ENCODE data around the gene CLEC12A. TPM values are rescaled to one million over a fixed set of nuclear protein-coding genes. Genes with fewer than 3 reads are reported as not detected.
"Not testable (repeated sequence)": the region's sequence is repeated elsewhere in the genome, so short reads cannot be mapped to it uniquely, and the experiment has no call there.

Gene CLEC12A
- total RNA-seq, 6 experiments from 2014 or later, result not detected

DNA sequence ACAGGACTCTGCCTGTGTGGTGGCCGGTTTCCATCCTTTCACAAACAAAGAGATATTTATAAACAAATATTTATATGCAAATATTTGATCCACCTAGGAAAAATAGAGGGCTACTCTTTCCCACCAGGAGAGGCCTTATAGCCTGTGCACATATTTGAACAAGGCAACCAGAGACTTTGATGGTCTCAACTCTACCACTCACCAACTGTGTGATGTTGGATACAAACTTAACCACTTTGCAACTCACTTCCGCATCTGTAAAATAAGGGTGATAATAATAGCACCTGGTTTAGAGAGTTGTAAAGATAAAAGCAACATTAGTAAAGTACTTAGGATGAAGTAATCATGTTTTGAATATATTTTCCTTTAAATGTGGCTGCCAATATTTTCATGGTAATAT lies 1.5 kb upstream of the CLEC12A start:
- no peak overlapping the region for H3K4me3 Mint-ChIP-seq
- no peak for DNase-seq
- no peak overlapping the region for H3K27ac Mint-ChIP-seq
- TF ChIP-seq, protein P1, sequence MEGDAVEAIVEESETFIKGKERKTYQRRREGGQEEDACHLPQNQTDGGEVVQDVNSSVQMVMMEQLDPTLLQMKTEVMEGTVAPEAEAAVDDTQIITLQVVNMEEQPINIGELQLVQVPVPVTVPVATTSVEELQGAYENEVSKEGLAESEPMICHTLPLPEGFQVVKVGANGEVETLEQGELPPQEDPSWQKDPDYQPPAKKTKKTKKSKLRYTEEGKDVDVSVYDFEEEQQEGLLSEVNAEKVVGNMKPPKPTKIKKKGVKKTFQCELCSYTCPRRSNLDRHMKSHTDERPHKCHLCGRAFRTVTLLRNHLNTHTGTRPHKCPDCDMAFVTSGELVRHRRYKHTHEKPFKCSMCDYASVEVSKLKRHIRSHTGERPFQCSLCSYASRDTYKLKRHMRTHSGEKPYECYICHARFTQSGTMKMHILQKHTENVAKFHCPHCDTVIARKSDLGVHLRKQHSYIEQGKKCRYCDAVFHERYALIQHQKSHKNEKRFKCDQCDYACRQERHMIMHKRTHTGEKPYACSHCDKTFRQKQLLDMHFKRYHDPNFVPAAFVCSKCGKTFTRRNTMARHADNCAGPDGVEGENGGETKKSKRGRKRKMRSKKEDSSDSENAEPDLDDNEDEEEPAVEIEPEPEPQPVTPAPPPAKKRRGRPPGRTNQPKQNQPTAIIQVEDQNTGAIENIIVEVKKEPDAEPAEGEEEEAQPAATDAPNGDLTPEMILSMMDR (IDR thresholded peaks at IDR 0.05), result no peak
- H3K9me3 Mint-ChIP-seq, result no peaks in the 10 kb centered on the region
- no peaks in the 10 kb centered on the region for H3K4me1 Mint-ChIP-seq (ENCODE audit: low read depth)
- H3K27me3 Mint-ChIP-seq (ENCODE audit: insufficient read depth), result peaks cover 23% of the 10 kb centered on the region
- no peaks in the 10 kb centered on the region for H3K36me3 Mint-ChIP-seq (ENCODE audit: low read depth)

DNA sequence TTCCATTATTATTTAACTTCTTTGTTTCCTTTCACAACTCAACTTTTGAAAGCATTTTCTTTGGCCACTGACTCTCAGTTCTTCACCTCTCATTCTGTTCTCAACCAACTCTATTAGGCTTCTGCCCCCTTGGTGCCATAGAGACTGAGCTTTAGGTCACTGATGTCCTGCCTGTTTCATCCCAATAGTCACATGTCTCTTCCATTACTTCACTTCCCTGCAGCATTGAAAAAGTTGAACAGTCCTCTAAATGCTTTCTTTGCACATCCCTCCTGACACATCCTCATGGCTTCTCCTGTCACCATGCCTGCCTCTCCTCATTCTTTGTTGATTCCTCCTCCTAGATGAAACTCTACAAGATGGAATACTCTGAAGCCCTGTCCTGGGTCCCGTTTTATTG lies 2.7 kb downstream of the CLEC12A start:
- H3K27ac Mint-ChIP-seq, result no peak overlapping the region

DNA sequence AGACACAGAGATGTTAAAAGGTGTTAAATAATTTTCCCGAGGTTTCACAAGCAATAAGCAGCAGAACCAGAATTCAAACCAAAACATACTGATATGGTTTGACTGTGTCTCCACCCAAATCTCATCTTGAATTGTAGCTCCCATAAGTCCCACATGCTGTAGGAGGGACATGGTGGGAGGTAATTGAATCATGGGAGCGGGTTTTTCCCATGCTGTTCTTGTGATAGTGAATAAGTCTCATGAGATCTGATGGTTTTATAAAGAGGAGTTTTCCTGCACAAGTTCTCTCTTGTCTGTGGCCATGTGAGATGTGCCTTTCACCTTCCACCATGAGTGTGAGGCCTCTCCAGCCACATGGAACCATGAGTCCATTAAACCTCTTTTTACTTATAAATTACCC lies 3.5 kb downstream of the CLEC12A start:
- H3K4me3 Mint-ChIP-seq; H3K9me3 Mint-ChIP-seq; H3K4me1 Mint-ChIP-seq (ENCODE audit: low read depth); DNase-seq; H3K36me3 Mint-ChIP-seq (ENCODE audit: low read depth); H3K27ac Mint-ChIP-seq: not testable (repeated sequence)
- H3K27me3 Mint-ChIP-seq (ENCODE audit: insufficient read depth), result peaks cover 10% of the 10 kb centered on the region; the same call in 1 of the 2 replicates

More for the DNA sequence above, 2.7 kb downstream of the CLEC12A start:
- no peaks in the 10 kb centered on the region for H3K36me3 Mint-ChIP-seq (ENCODE audit: low read depth)
- peaks cover 10% of the 10 kb centered on the region; the same call in 1 of the 2 replicates for H3K27me3 Mint-ChIP-seq (ENCODE audit: insufficient read depth)
- peaks cover 8% of the 10 kb centered on the region for H3K9me3 Mint-ChIP-seq
- TF ChIP-seq, protein P1 (IDR thresholded peaks at IDR 0.05), result no peak
- H3K4me1 Mint-ChIP-seq (ENCODE audit: low read depth), result no peaks in the 10 kb centered on the region
- DNase-seq, result no peak
- no peak overlapping the region for H3K4me3 Mint-ChIP-seq

GRCh38 chr12:9975614-9976013 lies 4.4 kb downstream of the CLEC12A start:
- Mint-ChIP-seq H3K4me3 (no peak overlapping the region), H3K36me3 (ENCODE audit: low read depth) (no peaks in the 10 kb centered on the region), H3K27ac (no peak overlapping the region), H3K4me1 (ENCODE audit: low read depth) (no peaks in the 10 kb centered on the region), H3K9me3 (peaks cover 8% of the 10 kb centered on the region), H3K27me3 (ENCODE audit: insufficient read depth) (peaks cover 10% of the 10 kb centered on the region; the same call in 1 of the 2 replicates)
- TF ChIP-seq, protein P1 (IDR thresholded peaks at IDR 0.05), result no peak
- DNase-seq, result no peak

GRCh38 chr12:9976626-9977025 lies 5.4 kb downstream of the CLEC12A start:
- not testable (repeated sequence) for H3K4me3 Mint-ChIP-seq; DNase-seq; H3K9me3 Mint-ChIP-seq; H3K27ac Mint-ChIP-seq; H3K36me3 Mint-ChIP-seq (ENCODE audit: low read depth); H3K4me1 Mint-ChIP-seq (ENCODE audit: low read depth)
- H3K27me3 Mint-ChIP-seq (ENCODE audit: insufficient read depth), result peaks cover 10% of the 10 kb centered on the region; the same call in 1 of the 2 replicates

DNA sequence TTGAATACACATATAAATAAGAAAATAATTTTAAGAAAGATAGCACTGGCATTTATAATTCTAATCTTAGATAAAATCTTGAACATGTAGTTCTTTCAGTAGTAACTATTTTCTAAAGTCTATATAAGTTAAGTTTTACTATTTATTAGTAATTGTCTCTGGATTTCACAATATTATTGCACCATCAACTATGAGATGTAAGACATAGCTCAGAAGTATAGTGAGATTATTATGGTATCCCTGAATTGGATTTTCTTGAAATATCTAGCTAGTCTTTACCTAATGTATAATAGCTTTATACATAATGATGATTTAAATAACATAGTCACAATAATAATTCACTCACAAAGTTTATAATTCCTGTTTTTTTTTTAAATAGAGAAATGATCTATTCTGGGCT lies 6.7 kb downstream of the CLEC12A start:
- no peaks in the 10 kb centered on the region for H3K4me1 Mint-ChIP-seq (ENCODE audit: low read depth)
- DNase-seq, result no peak
- TF ChIP-seq, protein P1 (IDR thresholded peaks at IDR 0.05), result no peak
- peaks cover 8% of the 10 kb centered on the region for H3K9me3 Mint-ChIP-seq
- peaks cover 10% of the 10 kb centered on the region; the same call in 1 of the 2 replicates for H3K27me3 Mint-ChIP-seq (ENCODE audit: insufficient read depth)
- H3K36me3 Mint-ChIP-seq (ENCODE audit: low read depth), result no peaks in the 10 kb centered on the region
- H3K27ac Mint-ChIP-seq, result no peak overlapping the region
- H3K4me3 Mint-ChIP-seq, result no peak overlapping the region

GRCh38 chr12:9980126-9980525 lies 8.9 kb downstream of the CLEC12A start:
- no peak for DNase-seq
- Mint-ChIP-seq H3K4me1 (ENCODE audit: low read depth) (no peaks in the 10 kb centered on the region), H3K27ac (no peak overlapping the region), H3K4me3 (no peak overlapping the region), H3K27me3 (ENCODE audit: insufficient read depth) (no peaks in the 10 kb centered on the region; the same call in 1 of the 2 replicates), H3K9me3 (peaks cover 5% of the 10 kb centered on the region), H3K36me3 (ENCODE audit: low read depth) (no peaks in the 10 kb centered on the region)
- TF ChIP-seq, protein P1 (IDR thresholded peaks at IDR 0.05), result no peak

Measured in HFFc6 (cell line).